AG04450 (cell line): Measurements from ENCODE around the gene ADAM11. TPM values are rescaled to one million over a fixed set of nuclear protein-coding genes. Genes with fewer than 3 reads are reported as not detected.

Source experiments
- CTCF ChIA-PET: fragments of 300-600, 350-600 bp; formaldehyde crosslinking; extraction: SDS; loops from one replicate; lab custom pipeline; 2022; ENCODE audit warnings: antibody characterized with exemption, inconsistent platforms; lab: Charles Lee
- POLR2A ChIA-PET: fragments of 350-600 bp; formaldehyde crosslinking; extraction: SDS; loops from one replicate; lab custom pipeline; 2021; ENCODE audit warnings: antibody characterized with exemption, inconsistent platforms; lab: Yijun Ruan, JAX
- DNase-seq: peaks from one replicate; pipeline ENCODE4 v3.0.0-alpha.2; 2011; ENCODE audit warnings: low read depth, low spot score
- H3K27ac ChIP-seq: one replicate; pipeline ENCODE4 v1.5.1; 2012; ENCODE audit warnings: low read depth, low read length, control low read depth
- H3K27me3 ChIP-seq: one replicate; pipeline ENCODE4 v1.6.0; 2012; ENCODE audit warnings: low read length; ENCODE audit not compliant: control insufficient read depth, insufficient read depth
- H3K4me3 ChIP-seq: 2 replicates; pipeline ENCODE4 v1.5.1; 2011; ENCODE audit warnings: mild to moderate bottlenecking, low read depth, low read length, control low read depth
- H3K9me3 ChIP-seq: 2 replicates; pipeline ENCODE4 v1.5.1; 2012; ENCODE audit warnings: low read length; ENCODE audit not compliant: control insufficient read depth, insufficient read depth
- CTCF ChIP-seq: IDR thresholded peaks from 2 replicates; pipeline ENCODE4 v1.5.1; 2011; ENCODE audit warnings: low read depth, low read length, control low read depth, inconsistent platforms
- polyA plus RNA-seq: library from polyadenylated mRNA; depleted of rRNA; stranded (reverse); fragments of >200 nt; gene quantifications from 2 replicates; pipeline ENCODE4 v1.2.3, GENCODE V29; 2011; rRNA removed
- small RNA-seq: library from RNA; depleted of rRNA; stranded (forward); fragments of <200 nt; gene quantifications from one replicate; pipeline ENCODE3, GENCODE V24; 2012; ENCODE audit warnings: low read depth; ENCODE audit not compliant: insufficient read length

The ADAM11 gene
- polyA plus RNA-seq, 1 experiment = 0.37 TPM

- Histone ChIP-seq H3K9me3 (no peaks in the 10 kb centered on the region), H3K4me3 (peak within 1 kb of the TSS; percentile 79), H3K27me3 (no peaks in the 10 kb centered on the region), H3K27ac (peak within 1 kb of the TSS; percentile 21)
- CTCF ChIA-PET = interaction anchor here (0.5 to 0.6 kb wide), 2 partner anchors 14 to 35 kb away, joined by 3 to 6 read pairs; no protein-coding TSS in a partner anchor
- POLR2A ChIA-PET = interaction anchor here (1.6 kb wide), 1 partner anchor 9 kb away, joined by 6 read pairs; no protein-coding TSS in a partner anchor
- no peak for DNase-seq
- no peak for TF ChIP-seq CTCF
Observed at GRCh38 chr17:44829523-44830358, 71.0 kb downstream of the ADAM11 start, which contains the start of gene GJC1. Gene GJC1, minus strand, starts transcription at chr17:44830287. Its CDS starts 24,470 bp downstream, at chr17:44805817.

GRCh38 chr17:44830359-44831288, 71.8 kb downstream of the ADAM11 start:
- no peaks in the 10 kb centered on the region for H3K27me3 ChIP-seq
- peak overlapping the region; percentile 21 for H3K27ac ChIP-seq
- H3K9me3 ChIP-seq = no peaks in the 10 kb centered on the region
- peak overlapping the region; percentile 79 for H3K4me3 ChIP-seq
- no peak for DNase-seq
- POLR2A ChIA-PET = no interaction called here
- CTCF ChIA-PET = interaction anchor here (0.5 kb wide), 1 partner anchor 15 kb away, joined by 3 read pairs; no protein-coding TSS in a partner anchor
- TF ChIP-seq CTCF = no peak

GRCh38 chr17:44831371-44831770, 72.6 kb downstream of the ADAM11 start:
- Histone ChIP-seq H3K27me3 (no peaks in the 10 kb centered on the region), H3K9me3 (no peaks in the 10 kb centered on the region), H3K4me3 (no peak overlapping the region), H3K27ac (no peak overlapping the region)
- POLR2A ChIA-PET = no interaction called here
- CTCF ChIA-PET = no interaction called here
- no peak for DNase-seq
- TF ChIP-seq CTCF = no peak

Small RNA genes within 50 kb of the gene (small RNA-seq; reads per million reads assigned to genes)
- not detected for gene RN7SL819P

Other genes starting within 250 kb of the ADAM11 start
- 49.4 and 73.4 TPM in 2 replicates for gene FZD2, start 201.5 kb upstream of the ADAM11 start, polyA plus RNA-seq
- 0.21 and 0.36 TPM in 2 replicates for gene MEIOC, start 102.5 kb upstream of the ADAM11 start, polyA plus RNA-seq
- gene CCDC43, start 69.2 kb upstream of the ADAM11 start, polyA plus RNA-seq = 13.4 and 18.0 TPM in 2 replicates
- gene DBF4B, start 50.3 kb upstream of the ADAM11 start, polyA plus RNA-seq = 2.6 and 3.0 TPM in 2 replicates
- gene GJC1, start 71.3 kb downstream of the ADAM11 start, polyA plus RNA-seq = 20.6 and 22.1 TPM in 2 replicates
- gene HIGD1B, start 88.9 kb downstream of the ADAM11 start, polyA plus RNA-seq = not detected in 2 replicates
- 123 and 147 TPM in 2 replicates for gene EFTUD2, start 140.5 kb downstream of the ADAM11 start, polyA plus RNA-seq
- gene GFAP, start 156.5 kb downstream of the ADAM11 start, polyA plus RNA-seq = 0.40 and 0.46 TPM in 2 replicates
- 2.4 and 2.6 TPM in 2 replicates for gene KIF18B, start 188.8 kb downstream of the ADAM11 start, polyA plus RNA-seq
- 1.9 and 2.2 TPM in 2 replicates for gene C1QL1, start 209.3 kb downstream of the ADAM11 start, polyA plus RNA-seq